H9 (cell line): ENCODE measurements around the gene CBX3. TPM values are rescaled to one million over a fixed set of nuclear protein-coding genes. Genes with fewer than 3 reads are reported as not detected.

Experiments
- DNase-seq: peaks from one replicate; pipeline ENCODE4 v3.0.0-alpha.2; 2017
- H2AFZ ChIP-seq: one replicate; pipeline ENCODE4 v1.6.1; 2013; ENCODE audit warnings: mild to moderate bottlenecking, low read length, control low read depth, moderate library complexity
- H2AK5ac ChIP-seq: 2 replicates; pipeline ENCODE4 v1.6.1; 2013; ENCODE audit warnings: low read length, control low read depth, mixed read lengths; ENCODE audit not compliant: insufficient read length
- H2BK120ac ChIP-seq: one replicate; pipeline ENCODE4 v1.6.1; 2013; ENCODE audit warnings: low read depth, mild to moderate bottlenecking, low read length, control low read depth, inconsistent platforms; ENCODE audit not compliant: poor library complexity, severe bottlenecking
- H2BK12ac ChIP-seq: 2 replicates; pipeline ENCODE4 v1.6.1; 2013; ENCODE audit warnings: low read length, control low read depth, mixed read lengths, low read depth; ENCODE audit not compliant: insufficient read length
- H2BK15ac ChIP-seq: 2 replicates; pipeline ENCODE4 v1.6.1; 2013; ENCODE audit warnings: low read depth, low read length, control low read depth
- H2BK20ac ChIP-seq: one replicate; pipeline ENCODE4 v1.6.1; 2013; ENCODE audit warnings: low read depth, mild to moderate bottlenecking, low read length, control low read depth, inconsistent platforms; ENCODE audit not compliant: poor library complexity, severe bottlenecking
- H2BK5ac ChIP-seq: 2 replicates; pipeline ENCODE4 v1.6.1; 2013; ENCODE audit warnings: low read length, control low read depth, mixed read lengths; ENCODE audit not compliant: insufficient read length
- H3K14ac ChIP-seq: 2 replicates; pipeline ENCODE4 v1.6.1; 2013; ENCODE audit warnings: low read length, control low read depth; ENCODE audit not compliant: insufficient read depth
- H3K18ac ChIP-seq: 2 replicates; pipeline ENCODE4 v1.6.1; 2013; ENCODE audit warnings: low read depth, mild to moderate bottlenecking, mixed read lengths, low read length, control low read depth; ENCODE audit not compliant: insufficient read length
- H3K23ac ChIP-seq: 2 replicates; pipeline ENCODE4 v1.6.1; 2013; ENCODE audit warnings: low read length, control low read depth, mixed read lengths, low read depth; ENCODE audit not compliant: insufficient read length
- H3K23me2 ChIP-seq: 2 replicates; pipeline ENCODE4 v1.6.1; 2013; ENCODE audit warnings: low read depth, mild to moderate bottlenecking, mixed read lengths, low read length, control low read depth; ENCODE audit not compliant: insufficient read length, poor library complexity, severe bottlenecking
- H3K27ac ChIP-seq: 2 replicates; pipeline ENCODE4 v1.5.1; 2013; ENCODE audit warnings: low read length, control low read depth, mixed read lengths, low read depth; ENCODE audit not compliant: insufficient read length
- H3K27me3 ChIP-seq: 2 replicates; pipeline ENCODE4 v1.6.1; 2013; ENCODE audit warnings: low read length, control low read depth, inconsistent platforms; ENCODE audit not compliant: insufficient read depth
- H3K4ac ChIP-seq: 2 replicates; pipeline ENCODE4 v1.6.1; 2013; ENCODE audit warnings: low read depth, mild to moderate bottlenecking, control low read depth, inconsistent platforms, low read length, moderate library complexity
- H3K4me1 ChIP-seq: 2 replicates; pipeline ENCODE4 v1.6.1; 2013; ENCODE audit warnings: low read length, control low read depth, inconsistent platforms; ENCODE audit not compliant: insufficient read depth
- H3K4me2 ChIP-seq: 2 replicates; pipeline ENCODE4 v1.6.1; 2013; ENCODE audit warnings: low read length, control low read depth, mixed read lengths; ENCODE audit not compliant: insufficient read length, insufficient read depth
- H3K56ac ChIP-seq: 2 replicates; pipeline ENCODE4 v1.6.1; 2013; ENCODE audit warnings: low read depth, mild to moderate bottlenecking, mixed read lengths, low read length, control low read depth; ENCODE audit not compliant: insufficient read length
- H3K79me1 ChIP-seq: 2 replicates; pipeline ENCODE4 v1.6.1; 2013; ENCODE audit warnings: low read depth, mild to moderate bottlenecking, moderate library complexity, low read length, control low read depth, inconsistent platforms; ENCODE audit not compliant: insufficient read depth, poor library complexity, severe bottlenecking
- H3K79me2 ChIP-seq: 2 replicates; pipeline ENCODE4 v1.6.1; 2013; ENCODE audit warnings: low read length, control low read depth, inconsistent platforms; ENCODE audit not compliant: insufficient read depth
- H3K9ac ChIP-seq: 2 replicates; pipeline ENCODE4 v1.6.1; 2013; ENCODE audit warnings: low read length, control low read depth, mixed read lengths; ENCODE audit not compliant: insufficient read length; ENCODE audit errors: extremely low read depth
- H3K9me3 ChIP-seq: one replicate; pipeline ENCODE4 v1.6.1; 2013; ENCODE audit warnings: low read depth, low read length, inconsistent platforms; ENCODE audit not compliant: control insufficient read depth
- H3T11ph ChIP-seq: one replicate; pipeline ENCODE4 v1.6.1; 2013; ENCODE audit warnings: mild to moderate bottlenecking, low read length, control low read depth, inconsistent platforms
- H4K20me1 ChIP-seq: one replicate; pipeline ENCODE4 v1.6.1; 2013; ENCODE audit not compliant: control insufficient read depth, insufficient read length, insufficient read depth
- H4K5ac ChIP-seq: 2 replicates; pipeline ENCODE4 v1.6.1; 2013; ENCODE audit warnings: low read depth, mild to moderate bottlenecking, mixed read lengths, low read length, control low read depth; ENCODE audit not compliant: insufficient read length
- H4K8ac ChIP-seq: replicated peaks from 2 replicates; pipeline ENCODE4 v1.6.1; 2013; ENCODE audit warnings: low read length, control low read depth, mixed read lengths, low read depth; ENCODE audit not compliant: insufficient read length
- H4K91ac ChIP-seq: 2 replicates; pipeline ENCODE4 v1.6.1; 2013; ENCODE audit warnings: low read depth, mild to moderate bottlenecking, moderate library complexity, mixed read lengths, low read length, control low read depth; ENCODE audit not compliant: insufficient read length
- H3K27ac Mint-ChIP-seq, 3 experiments: 2 replicates in 2 of 3; 3 replicates in 1 of 3; pipeline ENCODE4 v1.8.0; 2020 to 2021; ENCODE audit warnings: mixed read lengths in 3 of 3, mild to moderate bottlenecking in 1 of 3, moderate library complexity in 1 of 3
- H3K27me3 Mint-ChIP-seq: 2 replicates; pipeline ENCODE4 v1.8.0; 2021; ENCODE audit warnings: low read depth, mild to moderate bottlenecking, moderate library complexity, mixed read lengths
- H3K36me3 Mint-ChIP-seq, 3 experiments: 2 replicates in 2 of 3; 3 replicates in 1 of 3; pipeline ENCODE4 v1.8.0; 2020 to 2021; ENCODE audit warnings: low read depth in 3 of 3, mixed read lengths in 3 of 3; ENCODE audit not compliant: insufficient read depth in 1 of 3
- H3K4me1 Mint-ChIP-seq, 2 experiments: 2 replicates each; pipeline ENCODE4 v1.8.0; 2020; ENCODE audit warnings: mixed read lengths in 2 of 2
- H3K4me3 Mint-ChIP-seq, 2 experiments: 2 replicates in 1 of 2; 3 replicates in 1 of 2; pipeline ENCODE4 v1.8.0; 2020 to 2021; ENCODE audit warnings: mild to moderate bottlenecking in 2 of 2, mixed read lengths in 2 of 2, moderate library complexity in 1 of 2
- H3K9me3 Mint-ChIP-seq, 2 experiments: 2 replicates in 1 of 2; 3 replicates in 1 of 2; pipeline ENCODE4 v1.8.0; 2020; ENCODE audit warnings: mild to moderate bottlenecking in 2 of 2, mixed read lengths in 2 of 2, moderate library complexity in 1 of 2
- CTCF ChIP-seq: fragments of 200-600 bp; sonication (generic); conservative IDR thresholded peaks from 3 replicates; pipeline ENCODE4 v1.8.0; 2021; ENCODE audit warnings: antibody characterized with exemption, mild to moderate bottlenecking
- WGBS: extraction: QIAGEN DNeasy Blood & Tissue Kit; methylation state at CpG from one replicate; pipeline ENCODE4 v1.1.7; 2013; ENCODE audit warnings: missing lambda C conversion rate, low lambda C conversion rate, mixed read lengths; ENCODE audit not compliant: insufficient read length; ENCODE audit errors: extremely low coverage; 5-methylcytosine and 5-hydroxymethylcytosine counted together
- total RNA-seq: library from RNA; stranded (reverse); gene quantifications from 2 replicates; pipeline ENCODE4 v1.2.1, GENCODE V29; 2021

The CBX3 gene
- total RNA-seq, 1 experiment from 2014 or later, result 288 TPM

DNA sequence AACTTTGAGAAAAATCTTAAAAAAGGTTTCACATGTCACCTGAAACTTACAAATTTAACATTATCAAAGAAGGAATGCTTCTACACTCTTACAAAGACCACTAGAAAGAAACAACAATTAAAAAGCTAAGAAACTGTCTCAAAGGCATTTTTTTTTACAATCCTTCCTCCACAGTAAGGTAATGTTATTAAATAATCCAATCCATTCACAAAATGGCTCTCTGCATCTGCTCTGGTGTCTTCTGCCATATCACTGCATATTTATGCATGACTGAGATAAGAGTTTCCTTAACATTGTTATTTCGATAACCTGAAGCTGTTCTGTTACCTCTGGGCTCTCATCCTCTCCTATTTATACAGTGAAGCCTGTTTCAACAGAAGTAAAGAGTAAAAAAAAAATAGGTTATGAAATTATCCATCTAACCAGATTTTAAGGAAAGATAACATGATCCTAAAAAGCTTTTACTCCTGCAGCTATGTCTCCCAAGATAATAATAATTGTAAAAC lies 9.5 kb upstream of the CBX3 start:
- H3K4me1 Mint-ChIP-seq, result peaks cover 36 to 53% of the 10 kb centered on the region in 2 experiments
- Histone ChIP-seq H2BK20ac (no peak overlapping the region), H3K4me2 (no peak overlapping the region), H4K8ac (no peak overlapping the region), H3K9ac (no peak overlapping the region), H3K4ac (no peak overlapping the region), H2AFZ (no peak overlapping the region), H3K9me3 (no peaks in the 10 kb centered on the region), H2BK5ac (no peak overlapping the region), H3K27ac (no peak overlapping the region), H3K18ac (no peak overlapping the region), H3K4me1 (no peaks in the 10 kb centered on the region), H3K27me3 (no peaks in the 10 kb centered on the region), H4K91ac (no peak overlapping the region), H2BK15ac (no peak overlapping the region), H2BK120ac (no peak overlapping the region), H3K56ac (no peak overlapping the region), H3K79me2 (peaks cover 17% of the 10 kb centered on the region), H3K14ac (no peak overlapping the region), H2BK12ac (no peak overlapping the region), H4K20me1 (no peaks in the 10 kb centered on the region), H3K23ac (no peak overlapping the region), H2AK5ac (no peak overlapping the region), H3T11ph (no peak overlapping the region), H3K79me1 (peaks cover 3% of the 10 kb centered on the region), H3K23me2 (no peaks in the 10 kb centered on the region), H4K5ac (no peak overlapping the region)
- 0 out of 5 replicates have a peak, but pooled peaks cover 0 to 2% of the 10 kb centered on the region in 2 experiments for H3K9me3 Mint-ChIP-seq
- no peaks in the 10 kb centered on the region; the same call in 1 of the 2 replicates for H3K27me3 Mint-ChIP-seq
- DNase-seq, result no peak
- TF ChIP-seq CTCF, result no peak
- WGBS, result no CpG with 5 or more reads among the region's 1 CpG
- H3K27ac Mint-ChIP-seq, result peak overlapping the region in 1 of 3 experiments; percentile 92; a peak in 2 of 7 replicates
- H3K36me3 Mint-ChIP-seq, result peaks cover 72 to 93% (median 80%) of the 10 kb centered on the region in 3 experiments
- H3K4me3 Mint-ChIP-seq, result peak overlapping the region in 1 of 2 experiments; percentile 12; a peak in 1 of 5 replicates
